GM18519 (cell line): ENCODE measurements around the gene CHRNA9.
"Not testable (repeated sequence)": the region's sequence is repeated elsewhere in the genome, so short reads cannot be mapped to it uniquely, and the experiment has no call there.

Source experiments
- ATAC-seq: cut with Tn5 transposase; IDR thresholded peaks from one replicate; pipeline ENCODE4 v1.9.1; 2021; ENCODE audit warnings: mild to moderate bottlenecking, moderate library complexity; ENCODE audit not compliant: unreplicated experiment, low FRiP score

The CHRNA9 gene, protein sequence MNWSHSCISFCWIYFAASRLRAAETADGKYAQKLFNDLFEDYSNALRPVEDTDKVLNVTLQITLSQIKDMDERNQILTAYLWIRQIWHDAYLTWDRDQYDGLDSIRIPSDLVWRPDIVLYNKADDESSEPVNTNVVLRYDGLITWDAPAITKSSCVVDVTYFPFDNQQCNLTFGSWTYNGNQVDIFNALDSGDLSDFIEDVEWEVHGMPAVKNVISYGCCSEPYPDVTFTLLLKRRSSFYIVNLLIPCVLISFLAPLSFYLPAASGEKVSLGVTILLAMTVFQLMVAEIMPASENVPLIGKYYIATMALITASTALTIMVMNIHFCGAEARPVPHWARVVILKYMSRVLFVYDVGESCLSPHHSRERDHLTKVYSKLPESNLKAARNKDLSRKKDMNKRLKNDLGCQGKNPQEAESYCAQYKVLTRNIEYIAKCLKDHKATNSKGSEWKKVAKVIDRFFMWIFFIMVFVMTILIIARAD

DNA sequence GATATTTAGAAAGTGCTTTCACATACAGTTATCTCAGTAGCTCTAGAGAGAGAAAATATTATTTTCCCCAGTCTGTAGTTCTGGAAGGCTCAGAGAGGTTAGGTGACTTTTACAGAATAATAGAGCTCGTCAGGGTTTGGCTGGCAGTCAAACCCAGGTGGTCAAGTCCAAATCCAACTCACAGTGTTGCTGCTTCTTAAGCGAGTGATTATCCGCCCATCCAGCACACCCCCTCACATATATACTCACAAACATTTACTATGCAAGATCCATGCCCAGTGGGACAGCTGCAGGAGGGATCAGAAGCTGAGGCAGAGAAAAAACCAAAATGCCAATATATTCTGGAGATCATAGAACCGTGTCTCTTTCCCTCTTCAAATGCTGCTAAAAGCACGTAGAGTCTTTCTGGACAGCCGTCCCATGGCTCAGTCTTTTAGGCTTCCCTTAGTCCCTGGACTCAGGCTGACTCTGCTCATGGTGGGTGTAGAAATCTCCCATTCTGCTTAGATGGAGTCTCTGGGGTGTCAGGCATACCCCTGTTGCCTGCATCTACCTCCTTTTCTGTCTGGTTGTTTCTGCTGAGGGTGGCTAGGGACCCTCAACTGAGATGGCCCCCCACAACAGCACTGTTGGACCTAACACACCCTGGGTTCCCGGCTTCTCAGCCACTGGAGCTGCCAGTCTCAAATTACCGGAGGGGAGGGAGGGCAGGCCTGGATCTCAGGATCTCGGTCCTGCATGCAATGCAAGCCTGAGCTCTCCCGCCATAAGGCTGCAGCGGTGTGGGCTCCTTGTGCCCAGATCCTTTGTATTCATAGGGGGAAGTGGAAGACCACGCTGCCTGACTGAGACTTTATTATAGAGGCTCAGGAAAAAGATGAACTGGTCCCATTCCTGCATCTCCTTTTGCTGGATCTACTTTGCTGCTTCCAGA is at the start of gene CHRNA9:
CHRNA9 (plus strand) TSS at position 743 of the 934 bp plus-strand sequence; CDS start at position 878, 135 bp downstream.
- ATAC-seq, result no peak

DNA sequence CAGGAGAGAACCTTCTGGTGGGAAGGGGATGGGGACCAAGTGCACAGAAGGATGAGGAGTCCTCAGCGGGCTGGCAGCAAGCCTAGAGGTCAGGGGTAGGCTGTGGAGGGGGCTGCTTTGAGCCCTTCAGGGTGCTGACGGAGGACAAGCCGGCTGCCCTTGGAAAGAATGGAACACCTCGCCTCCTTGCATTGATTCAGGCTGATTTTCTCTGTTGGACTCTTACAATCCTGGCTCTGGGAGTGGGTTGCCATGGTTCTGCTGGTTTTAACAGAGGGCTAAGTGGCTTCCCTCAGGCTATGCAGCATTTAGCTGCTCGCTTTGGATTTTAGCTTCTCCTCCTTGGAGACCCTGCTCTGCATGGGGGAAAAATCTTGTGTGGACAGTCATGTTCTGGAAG is 49.4 kb upstream of the CHRNA9 start:
- ATAC-seq, result no peak

DNA sequence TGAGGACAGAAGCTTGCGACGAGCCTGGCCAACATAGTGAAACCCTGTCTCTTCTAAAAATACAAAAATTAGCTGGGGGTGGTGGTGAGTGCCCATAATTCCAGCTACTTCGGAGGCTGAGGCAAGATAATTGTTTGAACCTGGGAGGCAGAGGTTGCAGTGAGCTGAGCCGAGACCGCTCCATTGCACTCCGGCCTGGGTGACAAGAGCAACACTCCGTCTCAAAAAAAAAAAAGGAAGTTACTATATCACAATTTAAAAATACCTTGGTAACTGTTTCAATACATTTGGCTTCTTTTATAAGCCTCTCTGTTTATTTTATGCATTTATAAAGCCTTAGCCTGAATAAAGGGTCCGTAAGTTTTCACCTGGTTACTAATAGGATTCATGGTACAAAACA is 46.6 kb upstream of the CHRNA9 start:
- ATAC-seq, result no peak

DNA sequence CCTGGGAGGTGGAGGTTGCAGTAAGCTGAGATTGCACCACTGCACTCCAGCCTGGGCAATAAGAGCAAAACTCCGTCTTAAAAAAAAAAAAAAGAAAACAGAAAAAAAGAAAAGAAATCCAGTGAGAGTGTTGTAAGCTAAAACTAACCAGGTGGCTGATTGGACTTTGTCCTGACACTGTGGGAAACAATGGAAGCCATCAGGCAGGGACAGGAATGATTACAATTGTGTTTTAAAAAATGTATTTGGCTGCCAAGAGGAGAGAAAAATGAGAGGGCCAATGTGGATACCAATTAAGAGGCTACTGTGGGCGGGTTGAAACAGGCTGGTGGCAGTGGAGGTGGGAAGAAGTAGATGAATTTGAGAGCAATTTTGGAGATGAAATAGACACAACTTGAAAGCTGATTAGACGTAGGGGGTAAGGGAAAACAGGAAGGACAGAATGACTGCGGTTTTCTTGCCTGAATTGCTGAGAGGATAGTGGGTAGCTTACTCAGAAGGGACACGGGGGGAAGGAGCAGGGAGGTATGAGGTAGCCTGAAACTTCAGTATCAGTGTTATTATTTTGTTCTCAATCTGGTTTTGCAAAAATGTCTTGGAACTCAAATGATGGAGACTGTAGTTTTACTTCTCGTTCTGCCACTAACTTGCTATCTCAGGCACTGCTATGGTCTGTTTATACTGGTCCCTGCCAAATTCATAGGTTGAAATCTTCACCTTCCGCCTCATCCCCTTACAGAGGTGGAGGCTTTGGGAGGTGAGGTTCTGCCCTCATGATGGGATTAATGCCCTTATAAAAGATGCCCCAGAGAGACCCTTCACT is 45.6 kb upstream of the CHRNA9 start:
- no peak for ATAC-seq

DNA sequence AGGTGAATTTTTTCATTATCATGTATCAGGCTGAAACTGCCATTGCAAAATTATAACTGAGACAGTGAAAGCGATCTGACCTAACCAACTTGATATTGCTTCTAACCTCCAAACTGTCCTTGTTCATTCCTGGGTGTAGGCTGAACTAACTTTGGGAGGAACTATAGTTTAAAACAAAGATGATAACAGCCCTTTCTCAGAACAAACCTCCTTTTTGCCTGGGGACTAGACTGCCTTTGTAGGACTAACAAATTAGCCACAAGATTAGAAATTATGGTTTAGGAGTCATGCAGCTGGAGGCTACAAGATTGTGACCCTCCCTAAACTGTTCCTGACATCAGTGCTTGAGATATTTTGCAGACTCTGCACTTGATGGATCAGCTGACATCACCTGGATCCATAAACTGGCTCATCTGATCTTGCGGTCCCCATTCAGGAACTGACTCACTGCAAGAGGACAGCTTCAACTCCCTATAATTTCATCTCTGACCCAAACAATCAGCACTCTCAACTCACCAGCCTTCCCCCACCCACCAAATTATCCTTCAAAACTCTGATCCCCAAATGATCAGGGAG is 44.4 kb upstream of the CHRNA9 start:
- ATAC-seq, result not testable (repeated sequence)

DNA sequence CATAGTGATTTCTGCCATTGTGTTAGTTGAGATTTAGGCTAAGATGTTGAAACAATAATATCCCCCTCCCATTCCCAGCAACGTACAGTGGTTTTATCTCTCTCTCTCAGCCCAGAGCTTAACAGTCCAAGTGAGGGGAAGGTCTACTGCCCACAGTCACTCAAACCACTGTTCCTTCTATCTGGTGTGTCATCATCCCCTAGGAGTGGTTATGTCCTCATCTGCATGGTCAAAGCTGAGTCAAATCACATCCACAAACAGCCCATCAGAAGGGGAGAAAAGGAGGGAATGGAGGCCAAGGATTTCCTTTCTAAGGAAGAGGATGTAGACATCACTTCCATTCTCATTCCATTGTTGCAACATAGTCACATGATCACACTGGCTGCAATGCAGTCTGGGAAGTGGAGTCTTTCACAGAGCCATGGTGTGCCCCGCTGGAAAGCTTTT is 42.8 kb upstream of the CHRNA9 start:
- no peak for ATAC-seq

DNA sequence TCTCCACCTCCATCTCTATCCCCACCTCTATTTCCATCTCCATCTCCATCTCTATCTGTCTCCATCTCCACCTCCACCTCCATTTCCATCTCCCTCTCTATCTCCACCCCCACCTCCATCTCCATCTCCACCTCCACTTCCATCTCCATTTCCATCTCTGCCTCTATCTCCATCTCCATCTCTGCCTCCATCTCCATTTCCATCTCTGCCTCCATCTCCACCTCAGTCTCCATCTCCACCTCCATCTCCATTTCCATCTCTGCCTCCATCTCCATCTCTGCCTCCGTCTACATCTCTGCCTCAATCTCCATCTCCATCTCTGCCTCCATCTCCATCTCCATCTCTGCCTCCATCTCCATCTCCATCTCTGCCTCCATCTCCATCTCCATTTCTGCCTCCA is 40.8 kb upstream of the CHRNA9 start:
- ATAC-seq, result no peak

DNA sequence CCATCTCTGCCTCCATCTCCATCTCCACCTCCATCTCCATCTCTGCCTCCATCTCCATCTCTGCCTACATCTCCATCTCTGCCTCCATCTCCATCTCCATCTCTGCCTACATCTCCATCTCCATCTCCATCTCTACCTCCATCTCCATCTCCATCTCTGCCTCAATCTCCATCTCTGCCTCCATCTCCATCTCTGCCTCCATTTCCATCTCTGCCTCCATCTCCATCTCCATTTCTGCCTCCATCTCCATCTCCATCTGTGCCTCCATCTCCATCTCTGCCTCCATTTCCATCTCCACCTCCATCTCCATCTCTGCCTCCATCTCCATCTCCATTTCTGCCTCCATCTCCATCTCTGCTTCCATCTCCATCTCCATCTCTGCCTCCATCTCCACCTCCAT is 40.1 kb upstream of the CHRNA9 start:
- ATAC-seq, result not testable (repeated sequence)

DNA sequence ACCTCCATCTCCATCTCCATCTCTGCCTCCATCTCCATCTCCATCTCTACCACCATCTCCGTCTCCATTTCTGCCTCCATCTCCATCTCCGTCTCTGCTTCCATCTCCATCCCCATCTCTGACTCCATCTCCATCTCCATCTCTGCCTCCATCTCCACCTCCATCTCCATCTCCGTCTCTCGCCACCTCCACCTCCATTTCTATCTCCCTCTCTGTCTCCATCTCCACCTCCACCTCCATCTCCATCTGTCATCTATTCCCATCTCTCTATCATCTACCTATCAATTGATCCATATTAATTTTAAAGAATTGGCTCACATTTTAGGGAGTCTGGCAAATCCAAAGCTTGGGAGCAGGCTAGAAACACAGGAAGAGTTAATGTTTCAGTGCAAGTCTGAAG is 39.6 kb upstream of the CHRNA9 start:
- no peak for ATAC-seq

DNA sequence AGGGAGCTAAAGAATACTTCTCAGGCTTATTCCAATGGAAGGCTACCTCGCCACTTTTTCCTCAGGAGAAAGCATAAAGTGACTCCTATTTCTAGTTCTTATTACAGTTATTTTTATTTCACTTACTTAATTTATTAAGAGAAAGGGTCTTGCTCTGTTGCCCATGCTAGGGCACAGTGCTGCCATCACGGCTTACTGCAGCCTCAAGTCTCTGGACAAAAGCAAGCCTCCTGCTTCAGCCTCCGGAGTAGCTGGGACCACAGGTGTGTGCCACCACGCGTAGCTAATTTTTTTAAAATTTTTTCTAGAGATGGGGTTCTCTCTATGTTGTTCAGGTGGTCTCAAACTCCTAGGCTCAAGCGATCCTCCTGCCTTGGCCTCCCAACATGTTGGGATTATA is 36.0 kb upstream of the CHRNA9 start:
- no peak for ATAC-seq

DNA sequence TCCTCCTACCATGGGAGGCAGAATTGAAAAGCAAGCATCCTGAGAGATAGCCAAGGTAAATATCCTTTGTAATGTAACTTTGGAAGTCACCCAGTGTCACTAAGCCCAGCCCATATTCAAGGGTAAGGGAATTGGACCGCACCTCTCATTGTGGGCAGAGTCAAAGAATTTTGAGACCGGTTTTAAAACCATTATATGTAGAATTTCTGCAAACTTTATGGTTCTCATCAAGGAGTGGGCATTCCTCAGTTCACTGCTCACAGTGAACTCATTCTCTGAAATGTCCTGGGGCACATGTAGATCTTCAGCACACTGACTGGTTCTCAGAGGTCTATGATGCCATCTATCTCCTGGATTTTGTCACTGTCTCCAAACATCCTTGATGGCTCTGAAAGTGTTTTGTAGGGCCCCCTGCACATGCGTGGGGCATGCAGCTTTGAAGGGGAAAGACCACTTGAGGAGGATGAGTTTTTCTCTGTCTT is 35.3 kb upstream of the CHRNA9 start:
- no peak for ATAC-seq

DNA sequence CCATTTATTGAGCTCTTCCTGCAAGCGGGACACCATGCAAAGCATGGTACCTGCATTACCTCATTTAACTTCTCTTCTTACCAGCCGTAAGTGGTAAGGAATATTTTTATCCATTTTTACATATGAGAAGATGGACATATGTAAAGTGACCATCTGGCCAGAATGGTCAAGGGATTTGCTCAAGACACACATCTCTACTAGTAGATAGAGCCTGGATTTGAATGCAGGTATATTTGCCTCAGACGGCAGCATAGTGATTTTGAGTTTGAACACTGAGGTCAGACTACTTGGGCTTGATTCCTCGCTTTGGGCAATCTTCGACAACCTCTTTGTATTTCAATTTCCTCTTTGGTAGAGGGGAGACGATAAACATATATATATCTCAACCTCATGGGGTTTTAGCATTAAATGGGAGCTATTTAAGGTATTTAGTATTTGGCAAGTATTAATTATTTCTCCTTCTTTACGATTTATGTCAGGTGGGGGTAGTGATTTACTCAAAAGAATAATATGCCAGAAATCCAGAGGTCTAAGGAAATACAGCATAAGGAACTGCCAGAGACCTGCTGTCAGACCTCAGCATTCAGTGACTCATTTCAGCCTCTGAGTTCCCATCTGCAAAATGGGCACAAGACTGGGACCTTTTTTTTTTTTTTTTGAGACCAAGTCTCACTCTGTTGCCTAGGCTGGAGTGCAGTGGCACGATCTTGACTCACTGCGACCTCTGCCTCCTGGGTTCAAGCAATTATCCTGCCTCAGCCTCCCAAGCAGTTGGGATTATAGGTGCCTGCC is 34.6 kb upstream of the CHRNA9 start:
- ATAC-seq, result no peak

DNA sequence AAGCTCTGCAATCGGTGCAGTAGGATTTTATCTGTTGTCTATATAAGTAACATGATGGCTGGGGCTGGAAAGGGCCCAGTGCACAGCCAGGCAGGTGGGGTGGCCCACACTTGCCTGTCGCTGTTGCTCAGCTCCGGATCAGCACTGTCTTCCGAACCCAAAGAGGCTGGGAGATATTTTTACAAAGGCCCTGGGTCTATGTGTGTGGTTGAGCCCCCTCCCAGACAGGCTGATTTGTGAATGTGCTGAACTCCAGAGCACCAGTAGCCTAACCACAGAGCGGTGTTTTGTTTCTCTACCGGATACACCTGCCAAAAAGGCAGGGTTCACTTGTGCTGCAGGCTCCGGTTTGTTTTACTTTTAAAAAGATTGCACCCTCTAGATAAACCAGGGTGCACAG is 33.5 kb upstream of the CHRNA9 start:
- peak; percentile 46 for ATAC-seq

DNA sequence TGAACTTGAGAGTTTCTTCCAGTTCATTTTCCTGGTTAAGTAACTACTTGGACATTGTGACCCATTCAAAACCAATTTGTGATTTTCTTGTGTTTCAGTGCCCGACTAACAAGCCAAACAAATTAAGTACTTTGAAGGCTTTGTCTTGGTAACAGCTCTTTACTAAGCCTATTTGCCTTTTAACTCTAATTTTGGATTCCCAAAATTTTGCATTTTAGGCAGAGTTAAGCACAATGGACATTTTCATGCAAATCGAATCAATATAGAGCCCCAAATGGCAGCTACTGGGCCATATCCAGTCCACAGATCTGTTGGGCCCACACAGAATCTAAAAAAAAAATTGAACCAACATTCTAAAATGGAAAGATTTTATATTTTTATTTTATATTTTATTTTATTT is 31.4 kb upstream of the CHRNA9 start:
- no peak for ATAC-seq

DNA sequence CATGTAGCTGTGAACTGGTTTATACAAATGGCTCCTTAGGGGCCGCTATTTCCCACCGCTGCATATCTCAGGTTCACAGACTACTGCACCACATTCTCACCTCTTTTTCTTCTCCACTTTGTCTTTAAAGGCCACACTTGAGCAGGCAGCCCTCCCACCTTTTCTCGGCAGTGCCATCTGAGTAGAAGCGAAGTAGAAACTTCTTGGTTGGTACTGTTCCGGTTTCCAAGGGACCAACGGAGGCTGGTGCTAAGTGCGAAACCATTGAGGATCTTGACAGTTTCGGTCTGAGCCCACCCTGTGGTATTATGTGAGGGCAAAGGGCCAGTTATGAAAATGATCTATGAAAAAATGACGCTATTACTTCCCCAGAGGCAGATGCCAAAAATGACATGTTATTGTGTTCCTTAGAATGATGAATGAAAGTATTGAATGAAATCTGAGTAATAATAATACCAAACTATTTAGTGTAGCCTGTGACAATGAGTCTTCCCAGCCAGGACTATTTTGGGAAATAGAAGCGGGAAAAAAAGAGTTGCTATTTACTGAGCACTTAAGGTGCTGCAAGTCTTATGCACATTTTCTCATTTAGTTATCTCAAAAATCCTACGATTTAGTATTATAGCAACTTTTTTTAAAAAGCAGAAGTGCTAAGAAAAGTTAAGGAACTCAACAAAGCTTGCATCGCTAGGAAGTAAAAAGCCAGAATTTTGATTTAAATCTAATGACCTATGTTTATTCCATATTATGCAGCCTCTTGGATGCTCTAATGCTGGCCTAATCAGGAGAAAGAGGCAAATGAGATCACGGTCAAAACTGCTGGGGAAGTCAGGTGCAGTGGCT is 29.6 kb upstream of the CHRNA9 start:
- ATAC-seq, result peak; percentile 28

DNA sequence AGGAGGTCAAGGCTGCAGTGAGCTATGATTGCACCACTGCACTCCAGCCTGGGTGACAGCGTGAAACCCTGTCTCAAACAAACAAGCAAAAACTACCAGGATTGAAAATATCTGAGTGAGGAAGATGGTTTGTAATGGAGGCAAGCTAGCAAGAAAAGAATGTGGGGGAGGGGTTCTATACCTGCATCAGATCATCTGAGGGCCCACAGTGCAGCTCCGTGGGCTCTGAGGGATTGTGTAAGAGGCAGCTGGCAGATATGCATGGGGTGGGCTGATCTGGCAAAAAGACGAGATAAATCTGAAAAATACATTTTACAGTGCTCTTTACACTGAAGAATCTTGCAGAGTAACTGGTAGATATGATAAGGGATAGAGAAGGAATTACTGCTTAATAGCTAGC is 28.9 kb upstream of the CHRNA9 start:
- ATAC-seq, result no peak

DNA sequence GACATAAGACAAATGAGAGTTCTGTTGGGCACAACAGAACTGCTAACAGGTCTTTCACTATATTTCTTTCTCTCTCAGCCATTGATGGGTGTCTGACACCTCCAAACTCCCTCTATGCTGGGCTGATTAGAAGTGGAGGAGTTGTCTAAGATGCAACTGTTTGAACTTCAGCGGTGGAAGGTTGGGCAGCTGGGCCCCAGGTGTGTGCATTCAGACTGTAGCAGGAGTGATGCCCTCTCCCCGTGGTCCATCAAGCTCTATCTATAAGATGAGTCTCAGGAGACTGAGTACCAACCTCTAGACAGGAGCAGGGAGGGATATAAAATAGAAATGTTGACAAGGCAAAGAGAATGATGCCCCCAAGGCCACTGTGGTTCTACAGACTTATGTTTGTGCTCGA is 28.2 kb upstream of the CHRNA9 start:
- no peak for ATAC-seq
